ENCODE results near the gene ARPC5. TPM values are rescaled to one million over a fixed set of nuclear protein-coding genes. Genes with fewer than 3 reads are reported as not detected.

ARPC5 gene
- total and polyA plus RNA-seq, 2 of the 8 experiments (the other 6 are each of a cell fraction or from before 2014, with no cell fraction given): 24.0 to 60.8 TPM

DNA sequence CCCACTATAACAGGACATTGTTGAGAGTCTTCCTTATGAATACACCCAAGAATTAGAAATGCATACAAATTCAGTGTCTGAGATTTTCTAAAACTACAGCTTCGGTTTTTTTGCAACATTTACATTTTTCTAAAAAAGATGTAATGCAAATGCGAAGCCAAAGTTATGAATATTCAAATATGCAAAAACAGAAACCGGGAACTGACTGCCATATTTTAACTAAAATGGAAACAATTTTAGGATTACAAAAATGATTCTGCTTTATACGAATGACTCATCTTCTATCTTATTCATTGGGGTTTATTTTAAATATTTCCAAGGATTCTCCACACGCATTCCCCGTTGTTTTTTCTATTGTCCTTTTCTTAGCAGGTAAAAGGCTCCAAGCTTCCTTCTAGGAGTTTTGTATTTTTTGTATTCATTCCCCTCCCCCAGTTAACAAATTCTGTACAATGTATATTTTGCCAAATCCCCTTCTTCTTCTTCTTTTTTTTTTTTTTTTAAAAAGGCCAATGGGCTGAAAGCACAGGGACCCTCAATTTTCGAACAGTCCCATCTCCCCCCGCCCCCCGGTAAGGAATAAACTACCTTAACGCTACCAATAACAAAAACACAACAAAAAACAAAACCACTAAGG is 1.0 kb downstream of the ARPC5 start (continued):
- no peak for TF ChIP-seq CHD7 (IDR thresholded peaks at IDR 0.05; ENCODE audit: insufficient replicate concordance, low read length)
- no peak for TF ChIP-seq SIN3A (conservative IDR thresholded peaks at IDR 0.05 in 1 of 2, IDR thresholded peaks at IDR 0.05 in 1 of 2; ENCODE audit: low read depth in 1 of 2, low read length in 2 of 2)
- no peak for TF ChIP-seq CBX8 (IDR thresholded peaks at IDR 0.05; ENCODE audit: borderline replicate concordance, low read depth, low read length)
- no peak for TF ChIP-seq NRF1 (IDR thresholded peaks at IDR 0.05; ENCODE audit: low read depth, low read length)
- no peak for TF ChIP-seq TCF12 (IDR thresholded peaks at IDR 0.05; ENCODE audit: low read depth, low read length)
- TF ChIP-seq CHD1 (IDR thresholded peaks at IDR 0.05; ENCODE audit: low read depth, low read length): no peak
- no peak for TF ChIP-seq SP2 (IDR thresholded peaks at IDR 0.05; ENCODE audit: low read length)
- TF ChIP-seq GABPA (IDR thresholded peaks at IDR 0.05; ENCODE audit: borderline replicate concordance, insufficient read depth, low read length): no peak
